DOHH2 (cell line): ENCODE results near the gene ABCA10.

Source experiments
- H3F3A ChIP-seq: fragments of 200-600 bp; sonication (generic), shearing (Covaris generic); 2 replicates; pipeline ENCODE4 v1.6.0; 2016; ENCODE audit warnings: antibody characterized with exemption, mild to moderate bottlenecking; ENCODE audit not compliant: control insufficient read depth, insufficient read depth
- H3K27ac ChIP-seq: fragments of 200-600 bp; sonication (generic); 2 replicates; pipeline ENCODE4 v1.5.1; 2014; ENCODE audit warnings: low read depth, mild to moderate bottlenecking, low read length, moderate library complexity
- H3K27me3 ChIP-seq: fragments of 200-600 bp; sonication (generic); 2 replicates; pipeline ENCODE4 v1.6.1; 2014; ENCODE audit warnings: mild to moderate bottlenecking, low read length, mixed read lengths; ENCODE audit not compliant: control insufficient read depth
- H3K36me3 ChIP-seq: fragments of 200-600 bp; sonication (generic); 2 replicates; pipeline ENCODE4 v1.6.1; 2014; ENCODE audit warnings: mild to moderate bottlenecking, low read length, moderate library complexity, mixed read lengths; ENCODE audit not compliant: control insufficient read depth
- H3K4me1 ChIP-seq: fragments of 200-600 bp; sonication (generic); 2 replicates; pipeline ENCODE4 v1.6.1; 2014; ENCODE audit warnings: mild to moderate bottlenecking, low read length, mixed read lengths; ENCODE audit not compliant: control insufficient read depth
- H3K4me2 ChIP-seq: fragments of 200-600 bp; sonication (generic); 2 replicates; pipeline ENCODE4 v1.6.0; 2014; ENCODE audit warnings: mild to moderate bottlenecking, low read length, moderate library complexity
- H3K4me3 ChIP-seq: fragments of 200-600 bp; sonication (generic); 2 replicates; pipeline ENCODE4 v1.5.1; 2014; ENCODE audit warnings: mild to moderate bottlenecking, low read length, mixed read lengths
- H3K79me2 ChIP-seq: fragments of 200-600 bp; sonication (generic); 2 replicates; pipeline ENCODE4 v1.6.1; 2014; ENCODE audit warnings: mild to moderate bottlenecking, low read length, mixed read lengths; ENCODE audit not compliant: control insufficient read depth
- H3K9me2 ChIP-seq: fragments of 200-600 bp; sonication (generic); replicated peaks from 2 replicates; pipeline ENCODE4 v1.6.1; 2014; ENCODE audit warnings: mild to moderate bottlenecking, low read length, mixed read lengths; ENCODE audit not compliant: control insufficient read depth
- H3K9me3 ChIP-seq: fragments of 200-600 bp; sonication (generic); 2 replicates; pipeline ENCODE4 v1.6.1; 2014; ENCODE audit warnings: antibody characterized with exemption, low read length, mixed read lengths; ENCODE audit not compliant: control insufficient read depth, insufficient read depth
- H4K20me1 ChIP-seq: fragments of 200-600 bp; sonication (generic); 2 replicates; pipeline ENCODE4 v1.6.0; 2014; ENCODE audit warnings: low read depth, mild to moderate bottlenecking, antibody characterized with exemption, low read length, moderate library complexity; ENCODE audit not compliant: control insufficient read depth, insufficient read depth
- EZH2phosphoT487 ChIP-seq: fragments of 200-600 bp; sonication (generic); IDR thresholded peaks from 2 replicates; pipeline ENCODE4 v1.6.1; 2017; ENCODE audit warnings: borderline replicate concordance, mild to moderate bottlenecking, antibody characterized with exemption, low read length, moderate library complexity, mixed read lengths
- TF ChIP-seq, protein P1 (sequence below): fragments of 200-600 bp; sonication (generic); IDR thresholded peaks from one replicate; pipeline ENCODE4 v1.5.1; 2014; ENCODE audit warnings: antibody characterized with exemption, mild to moderate bottlenecking, low read depth, low read length; ENCODE audit not compliant: poor library complexity, severe bottlenecking

Gene ABCA10

DNA sequence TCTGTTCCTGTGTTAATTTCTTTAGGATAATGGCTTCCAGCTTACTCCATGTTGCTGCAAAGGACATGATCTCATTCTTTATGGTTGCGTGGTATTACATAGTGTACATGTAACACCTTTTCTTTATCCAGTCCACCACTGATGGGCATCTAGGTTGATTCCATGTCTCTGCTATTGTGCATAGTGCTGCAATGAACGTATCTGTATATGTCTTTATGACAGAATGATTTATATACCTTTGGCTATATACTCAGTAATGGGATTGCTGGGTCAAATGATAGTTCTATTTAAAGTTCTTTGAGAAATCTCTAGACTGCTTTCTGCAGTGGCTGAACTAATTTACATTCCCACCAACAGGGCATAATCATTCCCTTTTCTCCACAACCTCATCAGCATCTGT, 39.8 kb downstream of the ABCA10 start:
- H3K79me2 ChIP-seq, result no peaks in the 10 kb centered on the region
- no peaks in the 10 kb centered on the region for H4K20me1 ChIP-seq
- no peak overlapping the region for H3K4me3 ChIP-seq
- H3K4me2 ChIP-seq, result no peak overlapping the region
- no peak for TF ChIP-seq EZH2phosphoT487
- TF ChIP-seq, protein P1, sequence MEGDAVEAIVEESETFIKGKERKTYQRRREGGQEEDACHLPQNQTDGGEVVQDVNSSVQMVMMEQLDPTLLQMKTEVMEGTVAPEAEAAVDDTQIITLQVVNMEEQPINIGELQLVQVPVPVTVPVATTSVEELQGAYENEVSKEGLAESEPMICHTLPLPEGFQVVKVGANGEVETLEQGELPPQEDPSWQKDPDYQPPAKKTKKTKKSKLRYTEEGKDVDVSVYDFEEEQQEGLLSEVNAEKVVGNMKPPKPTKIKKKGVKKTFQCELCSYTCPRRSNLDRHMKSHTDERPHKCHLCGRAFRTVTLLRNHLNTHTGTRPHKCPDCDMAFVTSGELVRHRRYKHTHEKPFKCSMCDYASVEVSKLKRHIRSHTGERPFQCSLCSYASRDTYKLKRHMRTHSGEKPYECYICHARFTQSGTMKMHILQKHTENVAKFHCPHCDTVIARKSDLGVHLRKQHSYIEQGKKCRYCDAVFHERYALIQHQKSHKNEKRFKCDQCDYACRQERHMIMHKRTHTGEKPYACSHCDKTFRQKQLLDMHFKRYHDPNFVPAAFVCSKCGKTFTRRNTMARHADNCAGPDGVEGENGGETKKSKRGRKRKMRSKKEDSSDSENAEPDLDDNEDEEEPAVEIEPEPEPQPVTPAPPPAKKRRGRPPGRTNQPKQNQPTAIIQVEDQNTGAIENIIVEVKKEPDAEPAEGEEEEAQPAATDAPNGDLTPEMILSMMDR, result no peak
- H3K4me1 ChIP-seq, result no peaks in the 10 kb centered on the region
- no peaks in the 10 kb centered on the region for H3K9me2 ChIP-seq
- H3K36me3 ChIP-seq, result no peaks in the 10 kb centered on the region
- no peaks in the 10 kb centered on the region for H3K27me3 ChIP-seq
- H3K9me3 ChIP-seq, result no peaks in the 10 kb centered on the region
- H3F3A ChIP-seq, result no peaks in the 10 kb centered on the region
- no peak overlapping the region for H3K27ac ChIP-seq

DNA sequence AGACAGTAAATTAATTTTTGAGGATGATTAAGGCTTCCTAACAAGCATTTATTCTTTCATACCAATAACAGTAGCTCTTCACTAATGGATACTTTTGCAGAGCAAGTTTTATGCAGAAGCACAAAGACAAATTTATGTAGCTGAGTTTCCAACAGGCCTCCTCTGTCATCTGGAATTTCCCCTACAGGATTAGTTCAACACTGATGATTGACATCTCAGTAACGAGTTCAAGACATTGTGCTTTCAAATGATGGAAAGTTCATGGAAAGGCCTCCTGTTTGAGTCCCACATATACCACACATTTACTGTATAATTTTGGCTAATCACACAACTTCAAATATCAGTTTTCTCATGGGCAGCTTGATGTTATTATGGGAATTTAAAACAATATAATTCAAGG, 40.6 kb downstream of the ABCA10 start:
- H3K4me2 ChIP-seq, result no peak overlapping the region
- H3K27me3 ChIP-seq, result no peaks in the 10 kb centered on the region
- no peaks in the 10 kb centered on the region for H3K9me2 ChIP-seq
- no peaks in the 10 kb centered on the region for H3K79me2 ChIP-seq
- no peaks in the 10 kb centered on the region for H4K20me1 ChIP-seq
- H3K4me1 ChIP-seq, result no peaks in the 10 kb centered on the region
- no peaks in the 10 kb centered on the region for H3K9me3 ChIP-seq
- TF ChIP-seq, protein P1, result no peak
- no peak for TF ChIP-seq EZH2phosphoT487
- no peak overlapping the region for H3K4me3 ChIP-seq
- no peak overlapping the region for H3K27ac ChIP-seq
- H3F3A ChIP-seq, result no peaks in the 10 kb centered on the region
- no peaks in the 10 kb centered on the region for H3K36me3 ChIP-seq

DNA sequence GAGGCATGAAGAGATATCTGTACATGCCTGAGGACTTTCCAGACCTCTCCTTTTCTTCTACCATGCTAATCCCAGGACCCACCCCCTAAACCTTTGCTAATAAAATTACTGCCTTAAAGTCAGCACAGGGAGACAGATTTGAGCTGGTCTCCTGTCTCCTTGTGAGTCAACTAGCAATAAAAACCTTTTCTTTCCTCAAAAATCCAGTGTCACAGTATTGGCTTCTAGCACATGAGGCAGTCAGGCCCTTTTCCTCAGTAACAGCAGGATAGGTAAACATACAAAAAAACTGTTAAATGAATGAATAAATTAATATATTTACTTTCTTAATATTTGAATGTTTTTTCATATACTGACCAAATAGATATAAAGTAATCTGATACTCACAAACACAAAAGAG, 41.3 kb downstream of the ABCA10 start:
- no peaks in the 10 kb centered on the region for H3F3A ChIP-seq
- no peaks in the 10 kb centered on the region for H3K36me3 ChIP-seq
- no peaks in the 10 kb centered on the region for H3K79me2 ChIP-seq
- TF ChIP-seq EZH2phosphoT487, result no peak
- TF ChIP-seq, protein P1, result no peak
- H3K9me2 ChIP-seq, result no peaks in the 10 kb centered on the region
- no peak overlapping the region for H3K4me2 ChIP-seq
- H3K9me3 ChIP-seq, result no peaks in the 10 kb centered on the region
- no peak overlapping the region for H3K4me3 ChIP-seq
- no peaks in the 10 kb centered on the region for H3K4me1 ChIP-seq
- H4K20me1 ChIP-seq, result no peaks in the 10 kb centered on the region
- no peak overlapping the region for H3K27ac ChIP-seq
- no peaks in the 10 kb centered on the region for H3K27me3 ChIP-seq
